PFSK-1 (cell line): ENCODE measurements around the gene MINDY4.

Source experiments
- POLR2AphosphoS5 ChIP-seq: IDR thresholded peaks from 2 replicates; pipeline ENCODE4 v1.6.1; 2012; ENCODE audit warnings: low read depth, mild to moderate bottlenecking, control low read depth, low read length, moderate library complexity
- TAF1 ChIP-seq: IDR thresholded peaks from 2 replicates; pipeline ENCODE4 v1.6.1; 2012; ENCODE audit warnings: low read length, control low read depth, borderline replicate concordance; ENCODE audit not compliant: insufficient read depth

- TF ChIP-seq POLR2AphosphoS5 (no peak), TAF1 (no peak)
Measured at GRCh38 chr7:30903146-30903545, 131.9 kb downstream of the MINDY4 start.
